ENCODE results near the gene CTIF. TPM values are rescaled to one million over a fixed set of nuclear protein-coding genes. Genes with fewer than 3 reads are reported as not detected.
A peak's percentile ranks its signal among the peaks of the same experiment; 100 is the strongest.

Gene CTIF
- total RNA-seq = 26.4 and 33.1 TPM in 2 replicates
- long read RNA-seq, partial matches to known transcripts = 0 of 4 reads
- long read RNA-seq, other reads (novel, unspliced or antisense) = 4 of 4 reads

DNA sequence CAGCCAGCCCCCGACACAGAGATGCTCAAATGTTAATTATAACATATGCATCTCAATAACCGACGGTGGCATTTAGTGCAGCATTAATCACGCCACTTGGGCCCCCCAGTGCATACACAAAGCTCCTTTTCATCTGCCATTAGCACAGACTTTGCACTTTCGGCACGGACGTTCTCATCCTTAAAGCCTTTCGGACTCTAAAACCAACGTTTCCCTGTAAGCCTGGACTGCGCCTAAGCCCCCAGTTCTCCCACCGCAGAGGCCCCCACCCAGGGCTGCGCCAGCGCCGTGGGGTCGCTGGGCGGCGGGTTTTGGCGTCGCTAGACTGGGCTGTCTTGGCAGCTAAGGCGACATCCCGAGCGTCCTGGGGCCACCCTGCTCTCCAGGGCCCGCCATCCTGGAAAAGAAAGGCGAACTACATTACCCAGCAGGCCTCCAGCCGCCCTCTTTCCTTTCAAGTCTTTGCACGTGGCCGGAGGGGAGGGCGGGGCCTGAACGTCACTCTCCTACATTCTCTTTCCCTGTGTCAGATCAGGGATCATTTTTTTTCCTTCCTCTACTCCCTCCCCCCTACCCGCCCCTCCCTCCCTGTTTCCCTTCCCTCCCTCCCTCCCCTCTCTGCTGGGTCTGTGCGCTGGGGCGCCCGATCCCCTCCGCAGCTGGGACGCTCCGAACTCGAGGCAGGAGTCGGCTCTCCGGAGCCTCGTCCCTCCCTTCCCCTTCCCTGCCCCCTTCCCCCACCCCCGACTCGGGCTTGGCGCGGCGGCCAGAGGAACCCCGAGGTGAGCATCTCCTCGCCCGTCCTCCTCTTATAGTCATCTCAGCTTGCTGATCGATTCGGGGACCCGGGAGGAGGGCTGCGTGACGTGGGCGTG lies at the start of gene CTIF:
TSS of gene CTIF (plus strand) at position 501 of the 875 bp plus-strand sequence. CDS start 80,535 bp downstream, outside the sequence.
- Mint-ChIP-seq H3K4me1 (ENCODE audit: low read depth) (peaks cover 18% of the 10 kb centered on the region), H3K9me3 (ENCODE audit: low read depth) (no peaks in the 10 kb centered on the region), H3K27ac (peak within 1 kb of the TSS; percentile 84), H3K36me3 (ENCODE audit: insufficient read depth) (no peaks in the 10 kb centered on the region), H3K4me3 (ENCODE audit: low read depth) (peak within 1 kb of the TSS; percentile 82), H3K27me3 (peaks cover 10% of the 10 kb centered on the region)
- TF ChIP-seq, protein P1, sequence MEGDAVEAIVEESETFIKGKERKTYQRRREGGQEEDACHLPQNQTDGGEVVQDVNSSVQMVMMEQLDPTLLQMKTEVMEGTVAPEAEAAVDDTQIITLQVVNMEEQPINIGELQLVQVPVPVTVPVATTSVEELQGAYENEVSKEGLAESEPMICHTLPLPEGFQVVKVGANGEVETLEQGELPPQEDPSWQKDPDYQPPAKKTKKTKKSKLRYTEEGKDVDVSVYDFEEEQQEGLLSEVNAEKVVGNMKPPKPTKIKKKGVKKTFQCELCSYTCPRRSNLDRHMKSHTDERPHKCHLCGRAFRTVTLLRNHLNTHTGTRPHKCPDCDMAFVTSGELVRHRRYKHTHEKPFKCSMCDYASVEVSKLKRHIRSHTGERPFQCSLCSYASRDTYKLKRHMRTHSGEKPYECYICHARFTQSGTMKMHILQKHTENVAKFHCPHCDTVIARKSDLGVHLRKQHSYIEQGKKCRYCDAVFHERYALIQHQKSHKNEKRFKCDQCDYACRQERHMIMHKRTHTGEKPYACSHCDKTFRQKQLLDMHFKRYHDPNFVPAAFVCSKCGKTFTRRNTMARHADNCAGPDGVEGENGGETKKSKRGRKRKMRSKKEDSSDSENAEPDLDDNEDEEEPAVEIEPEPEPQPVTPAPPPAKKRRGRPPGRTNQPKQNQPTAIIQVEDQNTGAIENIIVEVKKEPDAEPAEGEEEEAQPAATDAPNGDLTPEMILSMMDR (IDR thresholded peaks at IDR 0.05; ENCODE audit: unreplicated experiment) = no peak
- DNase-seq (ENCODE audit: low spot score, unreplicated experiment) = peak; percentile 83

DNA sequence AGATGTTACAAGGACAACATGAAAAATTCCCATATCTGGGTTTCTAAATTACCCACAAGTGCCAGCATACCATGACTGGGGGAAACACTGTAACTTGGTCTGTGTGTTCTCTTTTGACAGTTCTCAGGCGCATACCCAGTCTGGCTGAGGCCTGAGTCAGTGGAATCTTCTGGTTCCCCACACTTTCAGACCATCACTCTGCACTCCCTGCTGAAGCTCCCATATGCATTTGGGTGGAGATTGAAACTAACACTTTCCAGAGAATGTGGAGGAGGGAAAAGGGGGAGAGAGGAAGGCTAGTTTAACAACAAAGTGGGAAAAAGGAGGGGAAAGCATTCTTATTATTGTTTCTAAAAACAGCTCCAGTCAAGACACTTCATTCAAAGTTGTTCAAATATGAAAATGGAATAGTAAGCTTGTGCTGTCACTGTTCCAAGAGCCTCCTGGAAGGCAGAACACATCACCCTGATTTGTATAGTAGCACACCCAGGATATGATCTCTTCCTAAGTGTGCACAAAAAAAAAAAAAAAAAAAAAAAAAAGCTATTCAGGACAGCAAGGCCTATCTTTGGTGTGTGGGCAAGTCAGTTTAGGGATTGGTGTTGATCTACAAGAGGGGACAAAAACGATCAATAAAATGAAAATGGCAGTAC lies 48.1 kb upstream of the CTIF start:
- Mint-ChIP-seq H3K27me3 (no peaks in the 10 kb centered on the region), H3K9me3 (ENCODE audit: low read depth) (peaks cover 10% of the 10 kb centered on the region), H3K36me3 (ENCODE audit: insufficient read depth) (no peaks in the 10 kb centered on the region), H3K4me3 (ENCODE audit: low read depth) (no peak overlapping the region), H3K27ac (no peak overlapping the region), H3K4me1 (ENCODE audit: low read depth) (peaks cover 25% of the 10 kb centered on the region)
- no peak for DNase-seq (ENCODE audit: low spot score, unreplicated experiment)
- TF ChIP-seq, protein P1 (IDR thresholded peaks at IDR 0.05; ENCODE audit: unreplicated experiment) = no peak

DNA sequence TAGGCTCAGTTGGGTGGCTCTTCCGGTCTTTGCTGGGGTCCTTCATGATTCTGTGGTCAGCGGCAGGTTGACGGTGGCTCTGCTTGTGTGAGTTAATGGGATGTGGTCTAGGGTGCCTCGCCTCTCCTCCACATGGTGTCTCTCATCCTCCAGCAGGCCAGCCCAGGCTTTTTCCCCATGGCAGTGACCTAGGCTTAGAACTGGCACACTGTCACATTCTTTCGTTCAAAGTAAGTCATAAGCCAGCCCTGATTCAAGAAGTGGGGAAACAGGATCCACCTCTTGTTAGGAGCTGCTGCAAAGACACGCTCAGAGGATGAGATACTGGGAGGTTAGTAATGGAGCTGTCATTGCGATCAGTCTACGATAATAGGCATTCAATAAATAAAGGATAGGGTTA lies 46.0 kb upstream of the CTIF start:
- no peaks in the 10 kb centered on the region for H3K36me3 Mint-ChIP-seq (ENCODE audit: insufficient read depth)
- H3K9me3 Mint-ChIP-seq (ENCODE audit: low read depth) = peaks cover 17% of the 10 kb centered on the region
- H3K27ac Mint-ChIP-seq = no peak overlapping the region
- DNase-seq (ENCODE audit: low spot score, unreplicated experiment) = no peak
- TF ChIP-seq, protein P1 (IDR thresholded peaks at IDR 0.05; ENCODE audit: unreplicated experiment) = no peak
- no peak overlapping the region for H3K4me3 Mint-ChIP-seq (ENCODE audit: low read depth)
- H3K4me1 Mint-ChIP-seq (ENCODE audit: low read depth) = peaks cover 17% of the 10 kb centered on the region
- H3K27me3 Mint-ChIP-seq = no peaks in the 10 kb centered on the region

DNA sequence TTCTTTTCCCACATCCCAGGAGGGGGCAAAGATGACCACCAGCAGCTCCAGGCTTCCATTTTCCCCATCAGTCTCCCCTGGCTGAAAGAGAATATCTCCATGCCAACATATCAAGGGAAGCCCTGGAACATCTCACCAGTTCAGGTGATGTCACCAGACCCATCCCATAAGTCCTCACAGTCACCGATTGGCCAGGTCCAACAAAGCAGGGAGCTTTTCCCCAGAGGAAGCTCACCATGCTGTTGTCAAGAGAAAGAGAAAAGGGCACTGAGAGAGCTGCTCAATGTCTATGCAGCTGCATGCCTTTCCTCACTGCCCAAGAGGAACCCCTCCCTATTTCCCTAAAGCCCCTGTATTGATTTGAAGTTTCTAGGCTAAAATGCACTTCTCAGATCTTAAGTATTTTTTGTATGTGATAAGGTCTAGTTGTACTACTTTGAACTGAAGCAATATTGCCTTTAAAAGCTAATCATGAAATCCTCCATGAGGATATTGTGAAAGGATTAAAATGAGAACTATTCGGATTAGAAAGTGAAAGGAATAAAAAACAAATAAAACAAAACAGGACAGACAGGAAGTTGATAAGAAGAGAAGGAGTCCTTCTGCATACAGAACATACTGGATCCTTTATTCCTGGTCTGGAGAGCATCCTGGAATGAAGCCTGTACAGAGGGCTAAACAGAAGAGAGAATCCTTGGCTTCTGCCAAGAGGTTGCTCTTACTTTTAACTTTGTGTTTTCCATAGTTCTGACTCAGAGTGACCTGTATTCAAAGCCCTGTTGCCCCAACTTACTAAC lies 45.2 kb upstream of the CTIF start:
- H3K9me3 Mint-ChIP-seq (ENCODE audit: low read depth) = peaks cover 17% of the 10 kb centered on the region
- TF ChIP-seq, protein P1 (IDR thresholded peaks at IDR 0.05; ENCODE audit: unreplicated experiment) = no peak
- DNase-seq (ENCODE audit: low spot score, unreplicated experiment) = no peak
- H3K4me3 Mint-ChIP-seq (ENCODE audit: low read depth) = no peak overlapping the region
- no peaks in the 10 kb centered on the region for H3K36me3 Mint-ChIP-seq (ENCODE audit: insufficient read depth)
- H3K27me3 Mint-ChIP-seq = no peaks in the 10 kb centered on the region
- no peak overlapping the region for H3K27ac Mint-ChIP-seq
- H3K4me1 Mint-ChIP-seq (ENCODE audit: low read depth) = peaks cover 10% of the 10 kb centered on the region

DNA sequence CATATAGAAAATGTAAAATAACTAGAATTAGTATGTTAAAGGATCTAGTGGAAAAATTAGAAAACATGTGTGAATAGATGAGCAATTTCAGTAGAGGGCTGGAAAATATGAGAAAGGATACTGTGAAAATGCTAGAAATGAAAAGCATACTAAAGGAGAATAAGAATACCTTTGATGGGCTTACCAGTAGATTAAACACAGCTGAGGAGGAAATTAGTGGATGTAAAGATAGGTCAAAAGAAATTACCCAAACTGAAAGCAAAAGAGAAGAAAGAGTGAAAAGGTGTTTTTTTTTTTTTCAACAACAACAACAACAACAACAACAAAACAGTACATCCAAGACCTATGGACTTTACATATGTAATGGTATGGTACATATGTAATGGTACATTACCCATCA lies 41.0 kb upstream of the CTIF start:
- no peaks in the 10 kb centered on the region for H3K36me3 Mint-ChIP-seq (ENCODE audit: insufficient read depth)
- no peak overlapping the region for H3K27ac Mint-ChIP-seq
- TF ChIP-seq, protein P1 (IDR thresholded peaks at IDR 0.05; ENCODE audit: unreplicated experiment) = no peak
- no peaks in the 10 kb centered on the region for H3K27me3 Mint-ChIP-seq
- no peak overlapping the region for H3K4me3 Mint-ChIP-seq (ENCODE audit: low read depth)
- peaks cover 6% of the 10 kb centered on the region for H3K4me1 Mint-ChIP-seq (ENCODE audit: low read depth)
- no peak for DNase-seq (ENCODE audit: low spot score, unreplicated experiment)
- peaks cover 7% of the 10 kb centered on the region for H3K9me3 Mint-ChIP-seq (ENCODE audit: low read depth)
